Renal cortical epithelial cell (primary cell): ENCODE results near the gene SDK1. TPM values are rescaled to one million over a fixed set of nuclear protein-coding genes. Genes with fewer than 3 reads are reported as not detected.
"Not testable (repeated sequence)": the region's sequence is repeated elsewhere in the genome, so short reads cannot be mapped to it uniquely, and the experiment has no call there.

ENCODE experiments used
- DNase-seq: peaks from one replicate; pipeline ENCODE4 v3.0.0-alpha.2; 2011; ENCODE audit warnings: low read depth
- total RNA-seq: library from RNA; depleted of rRNA; stranded (reverse); fragments of >200 nt; gene quantifications from 2 replicates; pipeline ENCODE4 v1.2.3, GENCODE V29; 2014

The SDK1 gene
- total RNA-seq, 1 donor from 2014 or later: 30.9 TPM

GRCh38 chr7:3725155-3726059, 424.4 kb downstream of the SDK1 start:
- no peak for DNase-seq

GRCh38 chr7:3730276-3730675, 429.2 kb downstream of the SDK1 start:
- no peak for DNase-seq

- no peak for DNase-seq
Observed at GRCh38 chr7:3732395-3733005, 431.4 kb downstream of the SDK1 start.

- no peak for DNase-seq
Observed at GRCh38 chr7:3733541-3734140, 432.6 kb downstream of the SDK1 start.

GRCh38 chr7:3738964-3739363, 437.9 kb downstream of the SDK1 start:
- DNase-seq: peak; percentile 42

- no peak for DNase-seq
Observed at GRCh38 chr7:3739983-3740382, 438.9 kb downstream of the SDK1 start.

GRCh38 chr7:3747467-3747866, 446.4 kb downstream of the SDK1 start:
- no peak for DNase-seq

GRCh38 chr7:3748389-3748788, 447.3 kb downstream of the SDK1 start:
- no peak for DNase-seq

GRCh38 chr7:3753868-3754267, 452.8 kb downstream of the SDK1 start:
- DNase-seq: no peak

- no peak for DNase-seq
Observed at GRCh38 chr7:3754493-3755341, 453.7 kb downstream of the SDK1 start.

- DNase-seq: not testable (repeated sequence)
Observed at GRCh38 chr7:3755778-3756453, 454.9 kb downstream of the SDK1 start.

GRCh38 chr7:3757059-3757458, 456.0 kb downstream of the SDK1 start:
- DNase-seq: no peak

- no peak for DNase-seq
Observed at GRCh38 chr7:3760651-3761050, 459.6 kb downstream of the SDK1 start.

- DNase-seq: no peak
Observed at GRCh38 chr7:3762146-3762831, 461.2 kb downstream of the SDK1 start.

- no peak for DNase-seq
Observed at GRCh38 chr7:3767917-3768777, 467.1 kb downstream of the SDK1 start.

- no peak for DNase-seq
Observed at GRCh38 chr7:3771906-3772305, 470.9 kb downstream of the SDK1 start.

- DNase-seq: no peak
Observed at GRCh38 chr7:3778345-3778744, 477.3 kb downstream of the SDK1 start.

GRCh38 chr7:3780016-3780415, 479.0 kb downstream of the SDK1 start:
- no peak for DNase-seq

- no peak for DNase-seq
Observed at GRCh38 chr7:3780525-3780924, 479.5 kb downstream of the SDK1 start.

GRCh38 chr7:3781607-3782006, 480.6 kb downstream of the SDK1 start:
- no peak for DNase-seq
